Stimulated activated CD4-positive, alpha-beta T cell treated with anti-CD3 and anti-CD28 coated beads, Interleukin-15, amount 100 ng/mL, for 48 hours (primary cell): Measurements from ENCODE around the gene MRAS.
"Not testable (repeated sequence)": the region's sequence is repeated elsewhere in the genome, so short reads cannot be mapped to it uniquely, and the experiment has no call there.

Source experiments
- DNase-seq, 2 donors: peaks; one replicate each; pipeline ENCODE4 v3.0.0-alpha.2; 2020; ENCODE audit warnings: low read depth in 2 of 2

The MRAS gene

GRCh38 chr3:138367326-138367850, 19.0 kb downstream of the MRAS start:
- DNase-seq, result no peak

- DNase-seq, result no peak
These were observed 19.5 kb downstream of the MRAS start for GRCh38 chr3:138367911-138368310.

GRCh38 chr3:138369151-138369900, 20.9 kb downstream of the MRAS start:
- DNase-seq, result no peak

GRCh38 chr3:138370321-138370720, 21.9 kb downstream of the MRAS start:
- no peak for DNase-seq

GRCh38 chr3:138371070-138371965, 22.9 kb downstream of the MRAS start:
- no peak for DNase-seq

GRCh38 chr3:138373087-138373735, 24.8 kb downstream of the MRAS start:
- no peak for DNase-seq

- DNase-seq, result no peak
These were observed 25.3 kb downstream of the MRAS start for GRCh38 chr3:138373736-138374094.

GRCh38 chr3:138374573-138375134, 26.3 kb downstream of the MRAS start:
- DNase-seq, result no peak

- DNase-seq, result no peak
These were observed 27.1 kb downstream of the MRAS start for GRCh38 chr3:138375447-138375846.

- no peak for DNase-seq
These were observed 28.3 kb downstream of the MRAS start for GRCh38 chr3:138376663-138377062.

- not testable (repeated sequence) for DNase-seq
These were observed 28.8 kb downstream of the MRAS start for GRCh38 chr3:138377212-138377611.

- no peak for DNase-seq
These were observed 29.4 kb downstream of the MRAS start for GRCh38 chr3:138377804-138378203.

GRCh38 chr3:138378331-138378730, 30.0 kb downstream of the MRAS start:
- no peak for DNase-seq

GRCh38 chr3:138378990-138379389, 30.6 kb downstream of the MRAS start:
- no peak for DNase-seq

- no peak for DNase-seq
These were observed 33.1 kb downstream of the MRAS start for GRCh38 chr3:138381413-138381901.

- no peak for DNase-seq
These were observed 33.8 kb downstream of the MRAS start for GRCh38 chr3:138381950-138382715.

- no peak for DNase-seq
These were observed 35.5 kb downstream of the MRAS start for GRCh38 chr3:138383715-138384465.

GRCh38 chr3:138384531-138384930, 36.2 kb downstream of the MRAS start:
- no peak for DNase-seq

- no peak for DNase-seq
These were observed 36.6 kb downstream of the MRAS start for GRCh38 chr3:138384976-138385375.

- no peak for DNase-seq
These were observed 40.8 kb downstream of the MRAS start for GRCh38 chr3:138389144-138389601.
